Breast epithelium (tissue), 3 donors: ENCODE data around the gene GPC6.

Experiments
- CTCF ChIP-seq, 3 donors: fragments of 450-650 bp; IDR thresholded peaks; one replicate each; pipeline ENCODE4 v1.5.1; 2016 to 2017; ENCODE audit warnings: antibody characterized with exemption in 3 of 3, mild to moderate bottlenecking in 3 of 3, moderate library complexity in 3 of 3
- POLR2A ChIP-seq: fragments of 450-650 bp; IDR thresholded peaks from one replicate; pipeline ENCODE4 v1.6.1; 2016; ENCODE audit warnings: antibody characterized with exemption, mild to moderate bottlenecking, moderate library complexity

GRCh38 chr13:94209117-94209516, 982.5 kb downstream of the GPC6 start:
- TF ChIP-seq CTCF (IDR thresholded peaks at IDR 0.05) (no peak), POLR2A (no peak)
